Cerebellar nuclear complex (tissue), 1 donor: ENCODE data around the gene USB1.
"Not testable (repeated sequence)": the region's sequence is repeated elsewhere in the genome, so short reads cannot be mapped to it uniquely, and the experiment has no call there.

Experiments used
- DNase-seq, 2 experiments: peaks; one replicate each; lab custom pipeline; 2025; lab: John Stamatoyannopoulos, UW

The USB1 gene

GRCh38 chr16:57969451-57970123 is 31.6 kb upstream of the USB1 start:
- no peak for DNase-seq

GRCh38 chr16:57970319-57970718 is 30.9 kb upstream of the USB1 start:
- DNase-seq, result no peak

DNA sequence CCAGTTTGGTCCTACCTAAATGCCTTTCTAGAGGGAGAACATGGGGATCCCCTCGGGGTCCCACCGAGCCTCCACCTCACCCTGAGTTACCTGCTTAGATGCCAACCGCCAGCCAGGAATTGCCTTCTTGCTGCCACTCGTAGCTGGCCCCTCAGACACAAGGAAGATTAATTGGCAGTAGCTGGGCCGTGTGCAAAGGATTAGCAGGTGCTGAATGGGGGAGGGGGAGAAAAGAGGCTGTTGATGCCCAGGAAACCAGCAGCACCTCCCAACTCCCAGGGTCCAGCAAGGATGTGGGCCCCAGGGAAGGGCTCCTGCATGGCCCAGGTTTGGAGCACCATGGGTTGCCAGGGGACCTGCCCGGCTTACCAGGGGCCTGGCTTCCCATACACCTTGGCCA is 30.2 kb upstream of the USB1 start, which contains the start of gene CNGB1:
TSS of gene CNGB1 (minus strand) at position 159 of the 400 bp plus-strand sequence. CDS start 3,842 bp downstream, outside the sequence.
- no peak for DNase-seq

DNA sequence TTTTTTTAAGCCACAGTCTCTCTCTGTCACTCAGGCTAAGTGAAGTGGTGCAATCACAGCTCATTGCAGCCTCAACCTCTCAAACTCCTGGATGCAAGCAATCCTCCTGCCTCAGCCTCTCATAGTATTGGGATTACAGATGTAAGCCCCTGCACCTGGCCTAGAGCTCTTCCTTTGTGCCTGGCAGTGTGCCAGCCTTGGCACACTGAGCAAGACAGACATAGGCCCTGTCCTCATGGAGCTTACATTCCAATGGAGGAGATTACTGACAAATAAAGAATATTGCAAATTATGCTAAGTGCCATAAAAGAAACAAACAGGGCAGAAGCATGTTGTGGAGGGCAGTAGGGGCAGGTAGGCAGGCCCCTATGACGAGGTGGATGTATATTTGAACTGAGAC is 29.4 kb upstream of the USB1 start:
- DNase-seq, result no peak

GRCh38 chr16:57972306-57972705 is 28.9 kb upstream of the USB1 start:
- DNase-seq, result no peak

- DNase-seq, result no peak
Observed at GRCh38 chr16:57976331-57976796, 24.8 kb upstream of the USB1 start.

DNA sequence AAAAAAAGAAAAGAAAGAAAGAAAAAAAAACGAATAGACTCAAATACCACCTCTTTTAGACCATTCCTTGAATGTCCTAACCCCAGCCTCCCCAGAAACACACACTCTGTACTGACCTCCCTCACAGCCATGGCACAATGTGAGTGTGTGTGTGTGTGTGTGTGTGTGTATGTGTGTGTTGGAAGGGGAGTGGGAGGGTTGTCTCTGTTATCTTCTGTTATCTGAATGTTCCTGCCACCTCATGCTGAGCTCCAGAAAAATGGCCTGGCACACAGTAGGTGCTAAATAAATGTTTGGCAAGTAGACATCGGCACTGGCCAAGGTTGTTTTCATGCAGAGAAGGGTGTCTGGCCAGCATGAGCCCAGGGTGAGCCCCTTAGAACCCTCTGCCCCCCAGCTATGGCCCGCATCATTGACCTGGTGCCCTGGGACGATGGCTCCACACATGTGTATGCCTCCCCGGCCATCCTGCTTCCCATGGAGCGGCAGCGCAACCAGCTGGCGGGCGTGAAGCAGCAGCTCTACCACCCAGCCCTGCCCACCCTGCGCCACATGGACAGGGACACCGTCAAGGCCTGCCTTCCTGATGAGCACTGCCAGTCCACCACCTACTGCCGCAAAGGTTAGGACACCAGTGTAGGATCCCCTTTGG is 23.7 kb upstream of the USB1 start:
- DNase-seq, result no peak

DNA sequence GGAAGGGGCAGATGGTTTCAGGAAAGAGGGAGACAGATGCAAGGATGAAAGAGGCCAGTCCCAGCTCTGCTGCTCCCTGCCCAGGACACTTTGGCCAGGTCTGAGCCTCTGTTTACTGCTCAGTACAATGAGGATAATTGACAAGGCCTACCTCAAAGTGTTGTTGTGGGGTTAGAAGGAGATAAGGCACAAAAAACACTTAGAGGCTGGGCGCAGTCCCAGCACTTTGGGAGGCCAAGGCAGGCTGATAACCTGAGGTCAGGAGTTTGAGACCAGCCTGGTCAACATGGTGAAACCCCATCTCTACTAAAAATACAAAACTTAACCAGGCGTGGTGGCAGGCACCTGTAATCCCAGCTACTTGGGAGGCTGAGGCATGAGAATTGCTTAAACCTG is 23.1 kb upstream of the USB1 start:
- not testable (repeated sequence) for DNase-seq

- DNase-seq, result no peak
Observed at GRCh38 chr16:57979006-57979585, 22.1 kb upstream of the USB1 start.

GRCh38 chr16:57981636-57982035 is 19.6 kb upstream of the USB1 start:
- no peak for DNase-seq

GRCh38 chr16:57982385-57982784 is 18.8 kb upstream of the USB1 start:
- DNase-seq, result no peak

DNA sequence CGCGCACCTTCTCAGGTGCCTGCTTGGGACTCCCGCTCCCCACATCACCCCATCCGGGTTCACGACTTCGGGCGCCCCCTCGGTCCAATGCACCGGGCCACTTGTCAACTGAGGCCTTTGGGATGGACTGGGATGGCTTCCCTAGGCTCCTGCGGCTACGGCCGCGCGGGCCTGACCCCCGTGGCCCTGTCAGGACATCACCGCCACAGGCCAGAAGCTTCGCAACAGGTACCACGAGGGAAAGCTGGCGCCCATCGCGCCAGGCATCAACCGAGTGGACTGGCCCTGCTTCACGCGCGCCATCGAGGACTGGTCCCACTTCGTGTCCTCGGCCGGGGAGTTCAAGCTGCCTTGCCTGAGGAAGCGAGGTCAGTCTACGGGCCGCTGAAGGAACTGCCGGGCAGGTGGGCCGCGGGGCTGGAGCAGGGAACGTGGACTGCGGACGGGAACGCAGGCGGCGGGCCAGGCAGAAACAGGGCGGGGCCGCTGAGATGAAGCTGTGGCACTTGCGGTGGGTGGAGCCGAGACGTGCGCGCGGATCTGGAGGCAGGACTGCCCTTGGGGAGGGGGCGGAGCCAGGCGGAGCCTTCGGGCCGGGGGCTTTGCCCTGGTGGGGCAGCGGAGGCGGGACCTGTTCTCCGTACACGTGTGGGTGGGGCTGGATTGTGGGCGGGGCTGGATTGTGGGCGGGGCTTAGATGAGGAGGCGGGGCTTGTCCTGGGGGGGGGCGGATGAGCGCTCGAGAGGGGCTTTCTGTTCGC is 16.6 kb upstream of the USB1 start:
- no peak for DNase-seq

DNA sequence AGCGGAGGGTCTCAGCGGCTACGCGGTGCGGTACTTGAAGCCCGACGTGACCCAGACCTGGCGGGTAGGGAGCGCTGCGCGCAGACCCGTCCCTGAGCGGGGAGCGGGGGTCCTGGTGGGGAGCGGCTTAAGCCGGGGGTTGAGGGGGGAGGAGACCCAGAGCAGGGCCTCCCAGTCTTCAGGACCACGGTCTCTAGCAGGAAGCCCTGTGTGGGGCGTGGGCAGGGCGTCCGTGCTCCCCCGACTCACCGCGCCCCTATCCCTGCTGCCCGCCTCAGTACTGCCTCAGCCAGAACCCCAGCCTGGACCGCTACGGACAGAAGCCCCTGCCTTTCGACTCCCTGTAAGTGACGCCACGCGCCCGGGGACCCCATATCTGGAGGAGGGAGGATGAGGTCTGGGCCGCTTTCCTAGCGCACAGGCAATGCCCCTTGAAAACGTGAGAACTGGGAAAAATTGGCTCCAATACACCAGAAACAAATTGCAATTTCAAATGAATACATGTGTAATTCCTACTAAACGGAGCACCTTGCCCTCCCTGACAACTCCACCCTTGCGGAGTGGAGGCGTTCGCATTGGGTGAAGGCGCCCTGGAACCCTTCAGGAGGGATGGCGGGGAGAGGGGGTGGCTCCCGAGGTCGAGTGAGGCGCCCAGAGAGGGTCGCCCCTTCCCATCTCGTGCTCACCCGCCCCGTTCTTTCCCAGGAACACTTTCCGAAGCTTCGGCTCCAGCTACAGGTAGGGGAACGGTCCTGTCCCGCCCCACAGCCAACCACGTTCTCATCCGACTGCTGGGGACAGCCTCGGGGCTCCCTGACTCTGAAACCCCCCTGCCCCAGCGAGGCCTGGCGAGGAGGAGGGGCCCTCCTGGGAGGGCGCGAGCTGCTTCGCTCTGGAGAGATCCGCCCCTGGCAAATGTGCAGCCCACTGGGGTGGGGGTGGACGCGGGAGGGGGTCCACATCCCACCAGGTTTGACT is 15.7 kb upstream of the USB1 start:
- no peak for DNase-seq

- DNase-seq, result no peak
Observed at GRCh38 chr16:57986196-57986595, 15.0 kb upstream of the USB1 start.

- DNase-seq, result no peak
Observed at GRCh38 chr16:57987441-57988177, 13.6 kb upstream of the USB1 start.

DNA sequence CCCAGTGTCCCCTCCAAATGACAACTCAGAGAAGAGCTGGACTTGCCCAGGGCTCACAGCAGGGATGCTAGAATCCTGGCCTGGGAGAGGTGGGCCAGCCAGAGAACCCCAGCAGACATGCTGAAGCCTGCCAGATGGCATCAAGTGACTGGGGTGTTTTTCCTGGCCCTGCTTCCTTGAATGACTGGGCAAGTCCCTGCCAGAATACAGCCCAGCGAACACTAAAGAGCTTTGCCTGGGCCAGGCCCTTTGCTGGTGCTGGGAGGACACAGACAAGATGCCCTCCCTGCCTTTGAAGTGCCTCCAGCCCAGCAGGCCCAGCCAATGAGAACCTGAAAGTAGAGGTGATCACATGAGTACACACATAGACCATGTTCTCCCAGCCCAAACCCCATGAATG is 12.3 kb upstream of the USB1 start:
- DNase-seq, result no peak

DNA sequence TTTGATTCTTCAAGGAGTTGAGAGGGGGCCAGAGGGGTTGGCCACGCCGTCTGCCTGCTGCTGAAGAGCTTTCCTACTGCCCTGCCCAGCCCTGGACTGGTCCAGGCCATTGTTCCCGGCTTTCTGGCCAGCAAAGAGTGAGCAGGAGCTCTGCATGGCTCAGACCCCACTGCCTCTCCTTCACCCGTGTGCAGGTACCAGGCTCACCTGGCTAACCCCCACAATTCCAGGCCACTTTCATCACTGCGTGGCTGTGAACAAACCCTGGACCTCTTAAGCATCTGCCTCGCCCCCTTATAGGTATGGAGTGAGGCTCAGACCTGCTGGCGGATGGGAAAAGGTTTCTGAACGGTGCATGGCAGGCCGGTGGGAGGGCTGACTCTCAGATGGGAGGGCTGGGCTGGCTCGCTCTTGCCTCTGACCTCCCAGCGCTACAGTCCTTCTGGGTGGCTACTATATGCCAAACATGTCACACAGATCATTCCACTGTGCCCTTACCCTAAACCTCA is 9.6 kb upstream of the USB1 start:
- no peak for DNase-seq

GRCh38 chr16:57992084-57992483 is 9.1 kb upstream of the USB1 start:
- DNase-seq, result no peak

DNA sequence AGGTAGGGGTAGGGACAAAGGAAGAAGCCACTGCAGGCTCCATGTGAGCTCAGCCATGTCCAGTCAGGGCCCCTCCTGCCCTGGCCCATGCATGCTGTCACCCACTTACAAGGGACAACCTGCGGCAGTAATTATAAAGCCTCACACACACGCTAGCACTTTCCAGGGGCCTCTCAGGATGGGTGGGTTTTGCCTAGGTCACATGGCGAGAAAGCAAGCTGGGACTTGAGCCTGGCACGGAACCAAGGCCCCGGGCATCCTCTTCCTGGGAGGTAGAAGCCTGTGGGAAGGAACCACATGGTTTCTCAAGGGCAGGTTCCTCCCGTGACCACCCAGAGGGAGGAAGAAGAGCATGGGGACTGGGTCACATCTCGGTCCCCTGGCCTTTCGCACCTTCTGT is 7.8 kb upstream of the USB1 start:
- no peak for DNase-seq

- no peak for DNase-seq
Observed at GRCh38 chr16:57993897-57994296, 7.3 kb upstream of the USB1 start.
